HG02678 (cell line): ENCODE results near the gene NCF2.

Source experiments
- ATAC-seq: cut with Tn5 transposase; IDR thresholded peaks from one replicate; pipeline ENCODE4 v1.9.1; 2021; ENCODE audit warnings: mild to moderate bottlenecking, moderate library complexity; ENCODE audit not compliant: unreplicated experiment

NCF2 gene

DNA sequence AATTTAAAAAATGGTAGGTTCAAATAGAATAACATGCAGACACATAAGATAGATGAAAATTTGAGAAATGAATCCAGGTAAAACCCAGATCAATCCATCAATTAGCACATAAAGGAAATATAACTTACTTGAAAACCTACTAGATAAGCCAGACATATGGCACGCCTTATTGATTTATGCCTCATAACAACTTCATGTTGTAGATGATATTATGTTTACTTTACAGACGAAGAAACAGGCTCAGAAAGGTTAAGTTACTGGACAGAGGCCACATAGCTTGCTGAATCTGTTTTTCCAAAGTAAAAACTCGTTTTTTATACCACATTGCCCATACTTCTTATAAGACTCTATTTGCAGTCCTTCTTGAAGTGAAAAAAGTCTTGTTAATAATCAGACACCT, 22.1 kb upstream of the NCF2 start:
- ATAC-seq = no peak

DNA sequence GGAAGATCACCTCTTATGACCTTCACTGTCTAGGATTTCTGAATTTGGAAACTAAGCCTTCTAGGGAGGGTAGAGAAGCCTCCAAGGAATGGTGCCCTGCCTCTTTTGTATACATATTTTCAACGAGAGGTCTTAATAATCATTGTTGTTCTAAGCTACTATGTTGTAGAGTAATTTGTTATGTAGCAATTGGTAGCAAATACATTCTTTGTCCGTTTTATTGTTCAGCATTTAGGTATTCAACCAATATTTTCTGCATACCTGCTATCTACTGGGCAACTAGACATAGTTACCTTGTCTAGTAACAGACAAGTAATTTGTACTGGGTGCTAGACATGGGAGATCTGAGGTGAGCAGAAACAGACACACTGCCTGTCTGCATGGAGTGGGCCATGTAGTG, 20.8 kb upstream of the NCF2 start:
- no peak for ATAC-seq

DNA sequence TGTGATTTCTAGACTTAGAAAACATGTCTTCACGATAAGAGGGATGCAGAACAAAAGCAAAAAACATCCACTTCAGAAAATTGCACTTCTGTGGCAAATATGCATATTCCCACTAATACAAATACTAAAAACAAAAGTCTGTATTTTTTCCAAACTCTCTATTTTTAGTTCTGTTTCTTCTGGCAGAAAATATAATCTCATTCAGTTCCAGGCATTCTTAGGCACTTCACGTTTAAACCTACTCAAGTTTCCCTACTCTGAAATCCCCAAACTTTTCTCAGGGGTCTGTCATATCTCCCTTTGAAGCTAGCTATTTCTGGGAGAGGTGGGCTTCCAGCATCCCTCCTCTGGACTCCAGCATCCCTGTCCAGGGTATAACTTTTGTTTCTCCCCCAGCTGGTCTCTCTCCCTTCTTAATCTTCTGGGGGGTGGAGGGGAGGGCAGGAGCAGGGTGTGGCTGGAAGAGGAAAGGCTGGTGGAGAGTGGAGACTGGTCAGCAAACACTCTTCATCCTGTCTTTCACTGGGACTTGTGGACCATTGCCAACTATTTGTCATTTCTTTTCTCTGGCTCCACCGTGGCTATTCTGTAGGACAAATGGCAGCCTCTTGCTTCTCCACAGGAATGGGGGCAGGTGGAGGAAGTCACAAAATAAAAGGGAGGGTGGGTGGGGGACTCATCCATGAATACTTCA, 19.6 kb upstream of the NCF2 start:
- ATAC-seq = no peak

DNA sequence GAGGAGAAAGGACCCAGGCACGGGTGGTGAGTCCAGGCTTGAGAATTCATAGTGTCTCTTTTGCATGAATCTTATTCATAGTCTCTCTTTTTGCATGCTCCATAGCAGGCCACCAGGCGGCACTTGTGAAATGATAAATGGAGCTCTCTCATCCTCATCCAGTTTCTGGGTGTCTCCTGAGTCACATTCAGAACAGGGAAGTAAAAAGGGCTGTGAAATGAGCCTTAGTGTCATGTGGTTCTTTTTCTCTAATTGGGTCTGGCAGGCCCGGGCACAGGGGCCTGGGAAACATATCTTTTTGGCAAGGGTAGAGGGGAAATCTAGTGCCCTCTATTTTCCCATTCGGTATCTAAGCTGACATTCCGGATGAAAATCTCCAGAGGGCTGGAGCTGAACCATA, 19.1 kb upstream of the NCF2 start:
- ATAC-seq = peak; percentile 43

DNA sequence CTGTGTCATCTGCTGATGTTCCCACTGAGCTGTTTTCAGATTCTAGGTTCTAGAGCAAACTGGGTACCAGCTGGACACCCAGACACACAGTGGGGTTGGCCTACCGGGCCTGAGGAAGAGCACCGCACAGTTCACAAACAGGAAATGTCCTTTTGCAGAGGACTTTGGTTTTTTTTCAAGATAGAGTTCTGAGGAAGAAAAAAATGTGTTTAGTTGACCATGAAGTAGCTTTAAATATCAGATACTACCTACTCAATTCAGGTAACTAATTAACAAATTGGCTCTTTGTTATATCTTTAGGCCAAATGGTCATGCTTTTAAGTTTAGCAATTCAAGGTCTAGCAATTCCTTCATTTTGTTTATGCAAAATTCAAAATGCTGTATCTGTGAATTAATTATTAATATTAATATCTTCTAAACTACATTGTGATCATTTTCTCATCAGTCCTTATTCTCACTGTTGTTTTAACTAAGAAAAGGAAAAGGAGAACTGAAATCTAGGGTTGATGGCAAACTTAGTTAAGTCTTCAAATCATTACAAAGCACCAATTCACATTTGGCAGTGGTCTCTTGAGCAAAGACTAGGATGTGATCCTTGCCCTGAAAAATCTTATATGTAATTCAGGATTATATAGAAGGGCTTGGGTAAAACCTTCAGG, 17.2 kb upstream of the NCF2 start:
- no peak for ATAC-seq

DNA sequence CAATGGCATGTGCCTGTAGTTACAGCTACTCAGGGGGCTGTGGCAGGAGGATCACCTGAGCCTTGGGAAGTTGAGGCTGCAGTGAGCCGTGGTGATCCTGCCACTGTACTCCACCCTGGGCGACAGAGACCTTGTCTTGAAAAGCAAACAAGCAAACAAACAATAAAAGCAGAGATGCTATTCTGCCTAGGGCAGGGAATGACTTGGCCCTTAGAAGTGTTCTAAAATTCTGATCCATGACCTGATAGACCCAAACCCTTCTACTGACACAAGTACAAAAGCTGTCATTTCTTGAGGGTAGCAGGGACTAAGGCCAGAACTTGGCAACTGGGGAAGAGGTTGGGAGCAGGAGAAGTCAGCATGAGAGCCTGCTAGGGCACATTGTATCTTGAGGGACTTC, 15.6 kb upstream of the NCF2 start:
- no peak for ATAC-seq

DNA sequence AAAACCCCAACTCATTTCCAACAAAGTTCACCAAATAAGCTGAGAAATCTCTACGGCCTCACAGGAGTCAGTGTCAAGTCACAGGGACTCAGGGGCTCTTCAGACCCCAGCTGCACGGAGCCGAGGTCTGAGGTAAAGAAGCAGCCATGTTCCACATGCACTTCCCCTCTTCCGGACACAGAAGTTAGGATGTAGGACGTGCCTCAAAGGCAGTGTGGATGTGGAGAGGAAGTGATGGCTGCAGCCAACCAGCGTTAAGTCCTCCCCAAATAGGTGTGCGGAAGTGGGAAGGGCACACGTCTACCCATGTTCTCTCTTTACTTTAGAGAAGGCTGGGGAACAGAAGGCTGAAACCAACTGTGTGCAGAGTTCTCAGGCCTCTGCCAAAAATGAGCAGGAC, 14.6 kb upstream of the NCF2 start:
- peak; percentile 20 for ATAC-seq

DNA sequence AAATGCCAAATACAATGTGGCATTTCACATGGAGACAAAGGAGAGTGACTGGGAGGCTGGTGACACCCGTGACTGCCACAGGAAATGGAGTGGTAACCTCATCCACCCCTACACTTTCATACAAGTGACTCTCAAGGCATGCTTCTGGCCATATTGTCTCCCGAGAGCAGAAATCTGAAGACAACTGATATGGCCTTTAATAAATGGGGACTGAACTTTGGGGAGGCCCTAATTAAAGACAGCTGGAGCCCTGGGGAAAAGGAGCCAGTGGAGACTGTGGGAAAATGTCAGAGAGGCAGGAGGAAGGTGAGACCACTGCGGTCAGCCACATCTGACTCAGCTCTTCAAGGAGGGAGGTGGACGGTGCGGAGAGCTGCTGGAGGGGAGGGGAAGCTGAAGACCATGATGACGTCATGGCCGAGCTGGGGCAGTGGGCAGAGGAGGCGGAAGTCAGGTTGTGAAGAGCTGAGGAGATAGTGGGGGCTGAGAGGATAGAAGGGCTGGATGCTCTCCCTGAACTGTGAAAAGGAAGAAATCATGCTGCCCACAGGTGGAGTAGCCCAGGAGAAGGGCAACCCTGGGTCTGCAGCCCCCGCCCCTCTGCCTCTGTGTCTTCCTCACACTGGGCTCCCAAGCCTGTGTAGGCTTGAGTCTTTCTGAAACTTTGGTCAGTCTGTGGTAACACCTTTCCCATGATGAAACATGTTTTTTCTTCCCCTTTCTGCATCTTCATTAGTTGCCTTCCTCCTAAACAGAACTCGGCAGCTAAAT, 14.0 kb upstream of the NCF2 start:
- ATAC-seq = peak; percentile 43

DNA sequence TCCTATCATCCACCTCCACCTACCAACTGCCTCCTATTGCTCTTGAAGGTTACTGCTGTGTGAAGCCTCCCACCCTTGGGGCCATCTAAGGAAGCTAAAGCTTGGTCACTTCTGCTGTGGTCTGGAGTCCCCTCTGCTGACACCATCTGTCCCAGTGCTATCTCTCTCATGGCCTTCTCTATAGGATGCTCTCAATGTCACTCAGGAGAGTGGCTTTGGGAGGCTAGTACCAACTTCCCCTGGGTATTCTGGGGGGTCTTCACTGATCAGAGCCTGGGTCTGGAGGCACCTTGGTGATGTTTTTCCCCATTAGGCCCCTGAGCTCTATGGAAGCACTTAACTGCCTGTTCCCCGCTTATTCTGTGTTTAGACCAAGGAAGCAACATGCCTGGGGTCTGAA, 12.3 kb upstream of the NCF2 start:
- no peak for ATAC-seq

DNA sequence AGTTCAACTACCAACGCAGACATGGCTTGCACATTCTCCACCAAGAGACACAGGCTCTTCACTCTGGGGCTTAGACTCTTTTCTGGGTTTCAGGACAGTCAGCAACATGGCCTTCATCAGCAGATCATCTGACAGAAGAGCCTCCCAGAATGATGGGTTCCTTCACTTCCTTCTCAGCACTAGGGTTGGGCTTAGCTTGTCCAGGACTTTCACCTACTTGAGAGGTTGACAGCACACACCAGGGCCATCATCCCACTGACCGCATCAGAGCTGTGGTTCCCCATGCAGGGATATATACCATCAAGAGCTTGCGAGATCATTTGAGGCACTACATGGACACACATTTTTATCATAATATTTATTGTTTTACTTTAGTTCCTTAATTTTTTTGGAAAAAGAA, 10.4 kb upstream of the NCF2 start:
- no peak for ATAC-seq

DNA sequence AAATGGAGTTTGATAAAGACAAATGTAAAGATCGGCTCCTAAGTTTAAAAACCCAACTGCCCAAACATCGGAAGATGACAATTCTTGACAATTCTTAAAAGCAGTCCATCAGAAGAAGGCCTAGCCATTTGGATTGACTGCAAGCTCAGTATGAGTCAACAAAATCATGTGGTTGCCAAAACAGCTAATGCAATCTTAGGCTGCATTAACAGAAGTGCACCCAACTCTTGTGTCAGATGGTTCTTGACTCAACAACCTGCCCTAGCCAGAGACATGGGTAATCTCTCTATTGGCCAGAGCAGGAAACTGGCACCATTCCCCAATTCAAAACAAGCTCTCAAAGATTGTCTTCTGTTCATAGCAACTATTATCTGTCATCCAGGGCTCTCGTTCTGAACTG, 9.9 kb upstream of the NCF2 start:
- no peak for ATAC-seq

DNA sequence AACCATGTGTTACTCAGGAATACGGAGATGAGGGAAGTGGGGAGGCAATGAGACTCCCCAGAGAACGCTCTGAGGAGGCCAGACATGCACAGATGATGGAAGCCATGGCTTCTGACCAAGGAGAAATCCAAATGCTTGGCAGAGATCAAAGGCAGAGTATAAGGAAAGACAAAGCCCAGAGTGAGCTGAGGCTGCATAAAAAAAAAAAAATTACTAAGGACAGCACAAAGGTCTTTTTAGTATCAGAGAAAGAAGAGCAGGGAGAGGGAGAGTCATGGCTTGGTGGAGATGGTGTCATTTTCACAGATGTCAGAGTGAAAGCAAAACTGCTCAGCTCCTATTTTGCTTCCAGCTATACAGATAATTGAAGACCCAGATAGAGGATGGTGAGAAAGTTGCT, 8.1 kb upstream of the NCF2 start:
- ATAC-seq = peak; percentile 71

DNA sequence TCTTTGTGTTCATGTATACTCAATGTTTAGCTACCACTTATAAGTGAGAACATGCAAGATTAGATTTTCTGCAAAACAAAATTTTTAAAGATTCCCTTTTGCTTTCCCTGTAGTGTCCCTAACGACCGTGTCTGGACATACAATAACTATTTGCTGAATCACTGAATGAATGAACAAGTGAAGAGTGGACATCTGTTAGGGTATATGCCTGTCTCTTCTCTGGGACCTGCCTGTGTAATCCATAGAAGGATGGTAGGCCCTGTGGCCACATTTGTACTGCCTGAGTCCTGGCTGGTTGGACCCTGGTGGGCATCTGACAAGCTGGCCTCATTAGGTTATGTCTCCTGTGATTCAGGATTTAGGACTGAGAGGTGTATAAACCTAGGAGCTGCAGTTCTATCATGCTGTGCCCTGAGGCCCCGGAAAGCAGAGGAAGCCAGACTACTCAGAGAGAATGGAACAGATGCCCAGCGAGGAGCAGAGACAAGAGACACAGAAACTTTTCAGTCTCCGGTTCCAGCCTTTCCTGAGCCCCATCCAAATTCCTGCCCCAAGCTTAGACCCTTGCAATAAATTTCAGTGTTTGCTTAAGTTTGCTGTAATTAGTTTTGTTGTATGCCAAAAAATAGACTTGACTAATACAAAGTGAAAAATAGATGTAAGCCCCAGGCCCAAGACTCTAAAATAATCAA, 7.5 kb upstream of the NCF2 start:
- ATAC-seq = no peak

DNA sequence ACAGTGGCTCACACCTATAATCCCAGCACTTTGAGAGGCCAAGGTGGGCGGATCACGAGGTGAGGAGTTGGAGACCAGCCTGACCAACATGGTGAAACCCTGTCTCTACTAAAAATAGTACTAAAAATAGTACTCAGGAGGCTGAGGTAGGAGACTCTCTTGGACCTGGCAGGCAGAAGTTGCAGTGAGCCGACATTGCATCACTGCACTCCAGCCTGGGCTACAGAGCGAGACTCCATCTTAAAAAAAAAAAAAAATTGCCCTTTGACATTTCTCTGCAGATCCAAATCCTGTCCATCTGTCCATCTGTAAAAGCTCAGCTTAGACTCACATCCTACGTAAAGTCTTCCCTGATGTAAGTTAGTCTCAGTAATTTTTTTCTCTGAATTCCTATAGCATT, 6.2 kb upstream of the NCF2 start:
- ATAC-seq = no peak

DNA sequence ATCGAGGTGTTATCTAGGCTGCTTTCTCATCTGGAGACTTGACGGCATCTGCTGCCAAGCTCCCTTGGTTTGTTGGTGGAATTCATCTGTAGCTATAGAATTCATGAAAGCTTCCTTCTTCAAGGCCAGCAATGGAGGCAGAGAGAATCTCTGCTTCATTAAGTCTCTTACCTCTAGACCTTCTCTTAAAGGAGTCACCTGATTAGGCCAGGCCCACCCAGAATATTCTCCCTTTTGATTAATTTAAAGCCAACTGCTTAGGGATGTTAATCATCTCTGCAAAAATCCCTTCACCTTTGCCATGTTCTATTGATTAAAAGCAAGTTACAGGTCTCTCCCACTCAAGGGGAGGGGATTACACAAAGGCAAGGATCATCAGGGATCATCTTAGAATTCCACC, 5.3 kb upstream of the NCF2 start:
- no peak for ATAC-seq

DNA sequence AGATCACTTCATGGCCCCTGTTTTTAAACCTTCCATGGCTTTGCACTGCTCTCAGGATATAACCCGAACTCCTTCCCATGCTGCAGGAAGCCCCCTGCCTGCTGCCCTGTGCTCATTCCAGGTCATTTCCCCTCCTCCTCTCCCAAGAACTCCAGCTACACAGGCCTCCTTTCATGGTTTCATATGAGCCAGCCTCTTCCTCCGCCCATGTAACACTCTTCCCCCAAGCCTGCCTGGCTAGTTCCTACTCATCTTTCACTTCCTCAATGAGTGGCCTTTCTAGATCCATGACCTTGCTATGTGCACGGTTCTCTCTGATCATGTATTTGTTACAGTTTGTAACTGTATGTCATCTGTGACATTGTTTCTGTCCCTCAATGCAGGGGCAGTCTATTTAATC, 3.1 kb upstream of the NCF2 start:
- ATAC-seq = peak; percentile 52

DNA sequence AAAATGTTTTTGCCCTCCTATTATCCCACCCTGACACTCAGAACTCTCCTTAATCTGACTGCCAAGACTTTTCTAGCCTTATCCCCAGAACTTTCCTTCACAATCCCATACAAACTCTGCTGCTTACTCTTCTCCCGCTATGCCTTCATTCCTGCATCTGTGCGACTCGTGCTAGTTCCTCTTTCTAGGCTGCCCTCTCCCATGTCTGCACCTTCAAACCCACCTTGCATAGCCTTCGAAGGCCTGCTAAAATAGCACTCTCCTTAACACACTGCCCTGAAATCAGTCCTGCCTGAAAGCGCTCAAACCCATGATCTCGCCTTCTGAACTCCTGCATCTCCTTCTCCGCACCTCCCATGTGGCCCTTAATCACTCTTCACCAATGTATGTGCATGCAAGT, 2.5 kb upstream of the NCF2 start:
- ATAC-seq = no peak

DNA sequence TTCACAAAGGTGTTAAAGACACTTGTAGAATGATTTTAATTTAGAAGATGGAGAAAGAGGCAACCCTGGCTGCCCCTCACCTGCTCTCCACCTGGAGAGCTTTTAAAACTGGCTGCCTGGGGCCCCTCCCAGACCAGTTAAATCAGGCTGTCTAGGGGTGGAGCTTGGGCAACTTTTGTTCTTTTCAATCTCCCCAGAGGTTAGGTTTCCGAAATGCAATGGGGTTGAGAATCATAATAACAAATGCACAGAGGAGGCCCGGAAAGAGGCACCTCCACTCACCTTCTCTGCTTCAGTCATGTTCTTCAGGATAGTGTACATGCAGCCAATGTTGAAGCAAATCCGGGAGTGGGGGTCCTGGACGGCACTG, 400 bp downstream of the NCF2 start:
- ATAC-seq = peak; percentile 22

DNA sequence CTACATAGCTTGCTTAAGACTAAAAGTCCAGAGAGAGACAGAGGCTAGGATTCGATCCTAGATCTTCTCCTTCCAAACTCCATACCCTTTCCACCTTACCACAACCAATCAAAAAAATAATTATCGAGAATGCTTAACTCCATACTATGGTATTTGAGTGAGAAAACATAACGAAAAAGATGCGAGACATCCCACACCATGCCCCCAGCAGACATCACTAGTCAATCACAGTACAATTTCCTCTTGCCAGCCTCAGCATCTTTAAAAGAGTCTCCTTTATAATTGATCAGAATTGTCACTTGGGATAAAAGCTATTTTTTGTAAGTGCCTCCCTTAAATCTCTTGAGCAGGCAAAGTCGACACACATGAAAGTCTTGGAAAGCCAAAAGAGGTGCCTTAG, 875 bp downstream of the NCF2 start:
- no peak for ATAC-seq

DNA sequence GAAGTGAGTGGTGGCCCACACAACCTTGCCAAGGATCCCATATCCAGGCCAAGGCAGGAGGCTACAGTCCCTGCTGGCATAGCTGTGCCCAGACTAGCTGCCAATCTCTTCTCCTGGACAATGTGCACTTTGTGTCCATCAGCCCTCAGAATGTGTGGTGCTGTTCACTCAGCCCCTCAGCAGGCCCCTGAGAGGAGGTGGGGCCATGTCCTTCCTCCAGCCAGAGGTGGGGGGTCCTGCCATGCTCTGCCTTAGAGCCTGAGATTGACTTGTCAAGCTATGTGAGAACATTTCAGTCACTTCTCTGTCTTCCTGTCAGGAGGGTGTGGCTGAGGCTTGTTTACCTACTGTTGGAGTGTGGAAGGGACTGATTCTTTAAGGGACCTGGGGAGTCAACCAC, 1.4 kb downstream of the NCF2 start:
- ATAC-seq = no peak

DNA sequence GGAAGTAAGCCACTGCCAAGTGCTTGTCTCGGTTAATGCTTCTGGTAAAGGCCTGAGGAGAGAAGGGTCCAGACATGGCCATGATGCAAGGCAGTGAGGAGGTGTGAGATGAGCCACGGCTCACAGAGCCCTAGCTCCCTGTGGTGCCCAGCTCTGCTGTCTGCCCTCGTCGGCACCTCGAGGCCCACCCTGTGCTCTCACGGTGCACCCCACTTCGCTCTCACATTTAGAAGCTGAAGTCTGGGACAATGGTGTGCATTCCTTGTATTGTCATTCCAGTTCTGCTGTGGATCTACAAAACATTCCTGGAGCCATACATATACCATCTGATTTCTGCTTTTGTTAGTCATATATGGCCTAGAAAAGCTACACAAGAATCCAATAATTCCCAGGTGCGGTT, 3.3 kb downstream of the NCF2 start:
- no peak for ATAC-seq

DNA sequence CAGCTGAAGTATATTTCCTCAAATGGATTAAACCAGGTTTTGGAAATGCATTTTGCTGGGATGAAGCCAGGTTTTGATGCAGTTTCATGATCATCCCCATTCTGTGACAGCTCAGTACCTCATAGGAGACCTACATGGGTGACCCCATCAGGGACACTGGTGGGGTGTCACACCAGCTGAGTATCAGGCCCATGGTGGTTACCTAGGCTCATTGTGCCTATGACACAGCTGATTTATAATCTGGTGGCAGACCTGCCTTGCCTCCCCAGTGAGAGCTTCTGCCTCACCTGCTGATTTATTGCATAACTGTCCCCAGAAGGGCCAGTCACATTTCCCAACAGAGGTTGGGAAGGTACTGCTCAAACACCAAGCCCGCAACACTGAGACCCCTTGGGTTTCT, 3.8 kb downstream of the NCF2 start:
- ATAC-seq = no peak
